ENCODE data around the gene FCN3. TPM values are rescaled to one million over a fixed set of nuclear protein-coding genes. Genes with fewer than 3 reads are reported as not detected.

FCN3 gene
- total RNA-seq, 2 experiments from 2014 or later: not detected

DNA sequence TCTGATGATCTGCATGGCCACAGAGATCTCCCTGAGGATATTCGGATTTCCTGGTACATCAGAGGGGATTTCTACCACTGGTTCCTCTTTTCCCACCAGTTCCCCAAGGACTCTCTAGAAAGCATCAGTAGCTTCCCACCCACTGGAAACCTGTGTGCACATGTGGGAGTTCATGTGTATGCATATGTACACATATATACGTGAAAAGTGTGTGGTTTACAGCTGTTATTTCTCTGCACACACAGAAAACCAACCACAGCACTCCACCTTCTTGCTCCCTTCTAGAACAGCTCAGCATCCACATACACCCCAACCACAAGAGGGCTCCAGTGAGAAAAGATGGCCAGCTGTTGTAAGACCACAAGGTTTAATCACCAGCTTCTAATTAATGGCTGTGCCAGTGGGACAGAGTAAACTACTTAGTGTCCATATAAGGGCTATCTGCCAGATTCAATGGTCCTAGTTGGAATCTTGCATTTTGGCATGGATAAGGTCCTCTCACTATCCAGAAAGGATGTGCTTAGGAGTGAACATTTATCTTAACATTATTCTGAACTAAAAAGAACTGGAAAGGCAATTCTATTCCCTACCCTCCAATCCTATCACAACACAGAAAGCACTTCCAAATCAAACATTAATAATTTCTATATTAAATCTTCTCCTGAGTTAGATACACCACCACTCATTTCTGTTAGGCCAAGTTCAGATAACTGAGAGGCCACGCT is 41.9 kb upstream of the FCN3 start:
- intact Hi-C loops (cut with micrococcal nuclease; ENCODE audit: unreplicated experiment): loop anchor here (2.0 to 5.0 kb wide), 3 partner anchors 72 to 186 kb away; partner anchors contain the start of gene AHDC1
- Histone ChIP-seq H3K9me3 (ENCODE audit: low read length) (no peaks in the 10 kb centered on the region), H3K4me1 (ENCODE audit: insufficient read depth, low read length, poor library complexity, severe bottlenecking) (peaks cover 34% of the 10 kb centered on the region), H3K4me2 (ENCODE audit: low read length) (no peak overlapping the region), H3K36me3 (ENCODE audit: insufficient read depth, low read length) (peaks cover 84% of the 10 kb centered on the region), H3K79me2 (ENCODE audit: insufficient read depth, low read depth, low read length) (0 out of 2 replicates have a peak, but pooled peaks cover 3% of the 10 kb centered on the region), H3K27ac (ENCODE audit: low read depth, low read length, poor library complexity, severe bottlenecking) (peak overlapping the region; percentile 25), H3K4me3 (ENCODE audit: low read depth, low read length, poor library complexity, severe bottlenecking) (no peak overlapping the region), H2AFZ (ENCODE audit: low read length) (no peak overlapping the region), H4K20me1 (ENCODE audit: insufficient read depth, low read length) (no peaks in the 10 kb centered on the region), H3K9me2 (ENCODE audit: insufficient read depth, low read length) (no peaks in the 10 kb centered on the region)
- POLR2A ChIA-PET: interaction anchor here (0.9 to 1.0 kb wide), 3 partner anchors 14 to 246 kb away, joined by 3 to 7 read pairs (median 3); no protein-coding TSS in a partner anchor
- DNase-seq (ENCODE audit: low spot score): peak; percentile 81
- BruUV-seq (replicated peaks): TSS peak; percentile 9
- no peak for TF ChIP-seq EZH2phosphoT487 (IDR thresholded peaks at IDR 0.05; ENCODE audit: borderline replicate concordance, low read depth, low read length)
- TF ChIP-seq, protein P1, sequence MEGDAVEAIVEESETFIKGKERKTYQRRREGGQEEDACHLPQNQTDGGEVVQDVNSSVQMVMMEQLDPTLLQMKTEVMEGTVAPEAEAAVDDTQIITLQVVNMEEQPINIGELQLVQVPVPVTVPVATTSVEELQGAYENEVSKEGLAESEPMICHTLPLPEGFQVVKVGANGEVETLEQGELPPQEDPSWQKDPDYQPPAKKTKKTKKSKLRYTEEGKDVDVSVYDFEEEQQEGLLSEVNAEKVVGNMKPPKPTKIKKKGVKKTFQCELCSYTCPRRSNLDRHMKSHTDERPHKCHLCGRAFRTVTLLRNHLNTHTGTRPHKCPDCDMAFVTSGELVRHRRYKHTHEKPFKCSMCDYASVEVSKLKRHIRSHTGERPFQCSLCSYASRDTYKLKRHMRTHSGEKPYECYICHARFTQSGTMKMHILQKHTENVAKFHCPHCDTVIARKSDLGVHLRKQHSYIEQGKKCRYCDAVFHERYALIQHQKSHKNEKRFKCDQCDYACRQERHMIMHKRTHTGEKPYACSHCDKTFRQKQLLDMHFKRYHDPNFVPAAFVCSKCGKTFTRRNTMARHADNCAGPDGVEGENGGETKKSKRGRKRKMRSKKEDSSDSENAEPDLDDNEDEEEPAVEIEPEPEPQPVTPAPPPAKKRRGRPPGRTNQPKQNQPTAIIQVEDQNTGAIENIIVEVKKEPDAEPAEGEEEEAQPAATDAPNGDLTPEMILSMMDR (conservative IDR thresholded peaks at IDR 0.05; ENCODE audit: low read length): peak; percentile 95
- CTCF ChIA-PET (ENCODE audit: unreplicated experiment): interaction anchor here (0.7 to 1.6 kb wide), 8 partner anchors 13 to 190 kb away, joined by 3 to 7 read pairs (median 3); no protein-coding TSS in a partner anchor

DNA sequence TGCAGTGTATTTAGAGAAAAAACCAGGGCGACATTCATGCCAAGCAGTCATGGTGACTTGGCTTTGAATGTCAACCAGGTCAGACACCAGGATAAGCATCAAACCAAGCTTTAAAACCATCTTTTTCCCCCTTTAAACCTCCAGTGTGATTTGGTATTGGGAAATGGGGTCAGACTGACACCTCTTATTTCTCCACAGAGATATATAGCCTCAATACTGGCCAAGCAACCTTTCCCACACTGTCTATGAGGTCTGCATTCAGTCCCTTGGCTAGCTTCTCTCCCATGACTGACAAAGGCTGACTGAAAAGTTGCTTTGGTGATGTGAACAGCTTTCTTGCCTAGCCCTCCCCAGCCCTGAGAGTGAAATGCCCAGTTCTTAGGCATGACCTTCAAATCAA is 39.5 kb upstream of the FCN3 start:
- H3K9me2 ChIP-seq (ENCODE audit: insufficient read depth, low read length): no peaks in the 10 kb centered on the region
- no peak for DNase-seq (ENCODE audit: low spot score)
- no peaks in the 10 kb centered on the region for H3K79me2 ChIP-seq (ENCODE audit: insufficient read depth, low read depth, low read length)
- H3K4me1 ChIP-seq (ENCODE audit: insufficient read depth, low read length, poor library complexity, severe bottlenecking): peaks cover 22% of the 10 kb centered on the region
- TF ChIP-seq, protein P1 (conservative IDR thresholded peaks at IDR 0.05; ENCODE audit: low read length): no peak
- no peak for TF ChIP-seq EZH2phosphoT487 (IDR thresholded peaks at IDR 0.05; ENCODE audit: borderline replicate concordance, low read depth, low read length)
- H3K27ac ChIP-seq (ENCODE audit: low read depth, low read length, poor library complexity, severe bottlenecking): no peak overlapping the region
- BruUV-seq (replicated peaks): no TSS peak
- no peak overlapping the region for H3K4me3 ChIP-seq (ENCODE audit: low read depth, low read length, poor library complexity, severe bottlenecking)
- ChIA-PET CTCF (ENCODE audit: unreplicated experiment) (interaction anchor here (1.3 kb wide), 1 partner anchor 14 kb away, joined by 3 read pairs; no protein-coding TSS in a partner anchor), POLR2A (interaction anchor here (1.2 kb wide), 1 partner anchor 10 kb away, joined by 3 read pairs; no protein-coding TSS in a partner anchor)
- H2AFZ ChIP-seq (ENCODE audit: low read length): no peak overlapping the region
- intact Hi-C loops (cut with micrococcal nuclease; ENCODE audit: unreplicated experiment): no loop called here
- H3K4me2 ChIP-seq (ENCODE audit: low read length): no peak overlapping the region
- H3K9me3 ChIP-seq (ENCODE audit: low read length): no peaks in the 10 kb centered on the region
- peaks cover 97% of the 10 kb centered on the region for H3K36me3 ChIP-seq (ENCODE audit: insufficient read depth, low read length)
- no peaks in the 10 kb centered on the region for H4K20me1 ChIP-seq (ENCODE audit: insufficient read depth, low read length)

DNA sequence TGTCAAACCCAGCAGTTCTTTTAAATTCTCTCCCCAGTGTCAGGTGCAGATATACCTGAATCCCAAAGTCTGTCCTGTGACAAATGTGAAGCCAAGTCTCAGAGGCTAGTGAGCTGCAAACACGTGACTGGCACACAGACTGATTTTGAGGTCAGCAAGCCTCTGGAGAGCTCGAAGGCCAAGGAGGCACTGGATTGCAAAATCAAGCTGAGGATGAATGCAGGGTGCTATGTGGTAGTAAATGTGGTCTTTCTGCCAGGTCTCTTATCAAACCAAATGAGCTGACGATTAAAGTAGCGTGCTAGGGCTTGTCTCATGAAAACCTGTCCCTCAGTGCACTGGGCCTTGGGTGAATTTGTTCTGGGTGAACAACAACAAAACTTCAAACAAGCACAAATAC is 38.4 kb upstream of the FCN3 start:
- no TSS peak for BruUV-seq (replicated peaks)
- intact Hi-C loops (cut with micrococcal nuclease; ENCODE audit: unreplicated experiment): no loop called here
- no peak for DNase-seq (ENCODE audit: low spot score)
- ChIA-PET CTCF (ENCODE audit: unreplicated experiment) (no interaction called here), POLR2A (no interaction called here)
- TF ChIP-seq, protein P1 (conservative IDR thresholded peaks at IDR 0.05; ENCODE audit: low read length): no peak
- TF ChIP-seq EZH2phosphoT487 (IDR thresholded peaks at IDR 0.05; ENCODE audit: borderline replicate concordance, low read depth, low read length): no peak
- H4K20me1 ChIP-seq (ENCODE audit: insufficient read depth, low read length): no peaks in the 10 kb centered on the region
- no peaks in the 10 kb centered on the region for H3K79me2 ChIP-seq (ENCODE audit: insufficient read depth, low read depth, low read length)
- H3K4me3 ChIP-seq (ENCODE audit: low read depth, low read length, poor library complexity, severe bottlenecking): no peak overlapping the region
- H3K9me3 ChIP-seq (ENCODE audit: low read length): no peaks in the 10 kb centered on the region
- no peaks in the 10 kb centered on the region for H3K9me2 ChIP-seq (ENCODE audit: insufficient read depth, low read length)
- H3K27ac ChIP-seq (ENCODE audit: low read depth, low read length, poor library complexity, severe bottlenecking): no peak overlapping the region
- no peak overlapping the region for H2AFZ ChIP-seq (ENCODE audit: low read length)
- H3K4me1 ChIP-seq (ENCODE audit: insufficient read depth, low read length, poor library complexity, severe bottlenecking): peaks cover 26% of the 10 kb centered on the region
- H3K36me3 ChIP-seq (ENCODE audit: insufficient read depth, low read length): peaks cover 95% of the 10 kb centered on the region
- no peak overlapping the region for H3K4me2 ChIP-seq (ENCODE audit: low read length)
